H9 (cell line): Measurements from ENCODE around the gene ZNF786. TPM values are rescaled to one million over a fixed set of nuclear protein-coding genes. Genes with fewer than 3 reads are reported as not detected.

Source experiments
- DNase-seq: peaks from one replicate; pipeline ENCODE4 v3.0.0-alpha.2; 2017
- H2AFZ ChIP-seq: one replicate; pipeline ENCODE4 v1.6.1; 2013; ENCODE audit warnings: mild to moderate bottlenecking, low read length, control low read depth, moderate library complexity
- H2AK5ac ChIP-seq: 2 replicates; pipeline ENCODE4 v1.6.1; 2013; ENCODE audit warnings: low read length, control low read depth, mixed read lengths; ENCODE audit not compliant: insufficient read length
- H2BK120ac ChIP-seq: one replicate; pipeline ENCODE4 v1.6.1; 2013; ENCODE audit warnings: low read depth, mild to moderate bottlenecking, low read length, control low read depth, inconsistent platforms; ENCODE audit not compliant: poor library complexity, severe bottlenecking
- H2BK12ac ChIP-seq: 2 replicates; pipeline ENCODE4 v1.6.1; 2013; ENCODE audit warnings: low read length, control low read depth, mixed read lengths, low read depth; ENCODE audit not compliant: insufficient read length
- H2BK15ac ChIP-seq: 2 replicates; pipeline ENCODE4 v1.6.1; 2013; ENCODE audit warnings: low read depth, low read length, control low read depth
- H2BK20ac ChIP-seq: one replicate; pipeline ENCODE4 v1.6.1; 2013; ENCODE audit warnings: low read depth, mild to moderate bottlenecking, low read length, control low read depth, inconsistent platforms; ENCODE audit not compliant: poor library complexity, severe bottlenecking
- H2BK5ac ChIP-seq: 2 replicates; pipeline ENCODE4 v1.6.1; 2013; ENCODE audit warnings: low read length, control low read depth, mixed read lengths; ENCODE audit not compliant: insufficient read length
- H3K14ac ChIP-seq: 2 replicates; pipeline ENCODE4 v1.6.1; 2013; ENCODE audit warnings: low read length, control low read depth; ENCODE audit not compliant: insufficient read depth
- H3K18ac ChIP-seq: 2 replicates; pipeline ENCODE4 v1.6.1; 2013; ENCODE audit warnings: low read depth, mild to moderate bottlenecking, mixed read lengths, low read length, control low read depth; ENCODE audit not compliant: insufficient read length
- H3K23ac ChIP-seq: 2 replicates; pipeline ENCODE4 v1.6.1; 2013; ENCODE audit warnings: low read length, control low read depth, mixed read lengths, low read depth; ENCODE audit not compliant: insufficient read length
- H3K23me2 ChIP-seq: 2 replicates; pipeline ENCODE4 v1.6.1; 2013; ENCODE audit warnings: low read depth, mild to moderate bottlenecking, mixed read lengths, low read length, control low read depth; ENCODE audit not compliant: insufficient read length, poor library complexity, severe bottlenecking
- H3K27ac ChIP-seq: 2 replicates; pipeline ENCODE4 v1.5.1; 2013; ENCODE audit warnings: low read length, control low read depth, mixed read lengths, low read depth; ENCODE audit not compliant: insufficient read length
- H3K27me3 ChIP-seq: 2 replicates; pipeline ENCODE4 v1.6.1; 2013; ENCODE audit warnings: low read length, control low read depth, inconsistent platforms; ENCODE audit not compliant: insufficient read depth
- H3K4ac ChIP-seq: 2 replicates; pipeline ENCODE4 v1.6.1; 2013; ENCODE audit warnings: low read depth, mild to moderate bottlenecking, control low read depth, inconsistent platforms, low read length, moderate library complexity
- H3K4me1 ChIP-seq: 2 replicates; pipeline ENCODE4 v1.6.1; 2013; ENCODE audit warnings: low read length, control low read depth, inconsistent platforms; ENCODE audit not compliant: insufficient read depth
- H3K4me2 ChIP-seq: 2 replicates; pipeline ENCODE4 v1.6.1; 2013; ENCODE audit warnings: low read length, control low read depth, mixed read lengths; ENCODE audit not compliant: insufficient read length, insufficient read depth
- H3K56ac ChIP-seq: 2 replicates; pipeline ENCODE4 v1.6.1; 2013; ENCODE audit warnings: low read depth, mild to moderate bottlenecking, mixed read lengths, low read length, control low read depth; ENCODE audit not compliant: insufficient read length
- H3K79me1 ChIP-seq: 2 replicates; pipeline ENCODE4 v1.6.1; 2013; ENCODE audit warnings: low read depth, mild to moderate bottlenecking, moderate library complexity, low read length, control low read depth, inconsistent platforms; ENCODE audit not compliant: insufficient read depth, poor library complexity, severe bottlenecking
- H3K79me2 ChIP-seq: 2 replicates; pipeline ENCODE4 v1.6.1; 2013; ENCODE audit warnings: low read length, control low read depth, inconsistent platforms; ENCODE audit not compliant: insufficient read depth
- H3K9ac ChIP-seq: 2 replicates; pipeline ENCODE4 v1.6.1; 2013; ENCODE audit warnings: low read length, control low read depth, mixed read lengths; ENCODE audit not compliant: insufficient read length; ENCODE audit errors: extremely low read depth
- H3K9me3 ChIP-seq: one replicate; pipeline ENCODE4 v1.6.1; 2013; ENCODE audit warnings: low read depth, low read length, inconsistent platforms; ENCODE audit not compliant: control insufficient read depth
- H3T11ph ChIP-seq: one replicate; pipeline ENCODE4 v1.6.1; 2013; ENCODE audit warnings: mild to moderate bottlenecking, low read length, control low read depth, inconsistent platforms
- H4K20me1 ChIP-seq: one replicate; pipeline ENCODE4 v1.6.1; 2013; ENCODE audit not compliant: control insufficient read depth, insufficient read length, insufficient read depth
- H4K5ac ChIP-seq: 2 replicates; pipeline ENCODE4 v1.6.1; 2013; ENCODE audit warnings: low read depth, mild to moderate bottlenecking, mixed read lengths, low read length, control low read depth; ENCODE audit not compliant: insufficient read length
- H4K8ac ChIP-seq: replicated peaks from 2 replicates; pipeline ENCODE4 v1.6.1; 2013; ENCODE audit warnings: low read length, control low read depth, mixed read lengths, low read depth; ENCODE audit not compliant: insufficient read length
- H4K91ac ChIP-seq: 2 replicates; pipeline ENCODE4 v1.6.1; 2013; ENCODE audit warnings: low read depth, mild to moderate bottlenecking, moderate library complexity, mixed read lengths, low read length, control low read depth; ENCODE audit not compliant: insufficient read length
- H3K27ac Mint-ChIP-seq, 3 experiments: 2 replicates in 2 of 3; 3 replicates in 1 of 3; pipeline ENCODE4 v1.8.0; 2020 to 2021; ENCODE audit warnings: mixed read lengths in 3 of 3, mild to moderate bottlenecking in 1 of 3, moderate library complexity in 1 of 3
- H3K27me3 Mint-ChIP-seq: 2 replicates; pipeline ENCODE4 v1.8.0; 2021; ENCODE audit warnings: low read depth, mild to moderate bottlenecking, moderate library complexity, mixed read lengths
- H3K36me3 Mint-ChIP-seq, 3 experiments: 2 replicates in 2 of 3; 3 replicates in 1 of 3; pipeline ENCODE4 v1.8.0; 2020 to 2021; ENCODE audit warnings: low read depth in 3 of 3, mixed read lengths in 3 of 3; ENCODE audit not compliant: insufficient read depth in 1 of 3
- H3K4me1 Mint-ChIP-seq, 2 experiments: 2 replicates each; pipeline ENCODE4 v1.8.0; 2020; ENCODE audit warnings: mixed read lengths in 2 of 2
- H3K4me3 Mint-ChIP-seq, 2 experiments: 2 replicates in 1 of 2; 3 replicates in 1 of 2; pipeline ENCODE4 v1.8.0; 2020 to 2021; ENCODE audit warnings: mild to moderate bottlenecking in 2 of 2, mixed read lengths in 2 of 2, moderate library complexity in 1 of 2
- H3K9me3 Mint-ChIP-seq, 2 experiments: 2 replicates in 1 of 2; 3 replicates in 1 of 2; pipeline ENCODE4 v1.8.0; 2020; ENCODE audit warnings: mild to moderate bottlenecking in 2 of 2, mixed read lengths in 2 of 2, moderate library complexity in 1 of 2
- CTCF ChIP-seq: fragments of 200-600 bp; sonication (generic); conservative IDR thresholded peaks from 3 replicates; pipeline ENCODE4 v1.8.0; 2021; ENCODE audit warnings: antibody characterized with exemption, mild to moderate bottlenecking
- WGBS: extraction: QIAGEN DNeasy Blood & Tissue Kit; methylation state at CpG from one replicate; pipeline ENCODE4 v1.1.7; 2013; ENCODE audit warnings: missing lambda C conversion rate, low lambda C conversion rate, mixed read lengths; ENCODE audit not compliant: insufficient read length; ENCODE audit errors: extremely low coverage; 5-methylcytosine and 5-hydroxymethylcytosine counted together
- total RNA-seq: library from RNA; stranded (reverse); gene quantifications from 2 replicates; pipeline ENCODE4 v1.2.1, GENCODE V29; 2021

ZNF786 gene
- total RNA-seq, 1 experiment from 2014 or later: 25.1 TPM

DNA sequence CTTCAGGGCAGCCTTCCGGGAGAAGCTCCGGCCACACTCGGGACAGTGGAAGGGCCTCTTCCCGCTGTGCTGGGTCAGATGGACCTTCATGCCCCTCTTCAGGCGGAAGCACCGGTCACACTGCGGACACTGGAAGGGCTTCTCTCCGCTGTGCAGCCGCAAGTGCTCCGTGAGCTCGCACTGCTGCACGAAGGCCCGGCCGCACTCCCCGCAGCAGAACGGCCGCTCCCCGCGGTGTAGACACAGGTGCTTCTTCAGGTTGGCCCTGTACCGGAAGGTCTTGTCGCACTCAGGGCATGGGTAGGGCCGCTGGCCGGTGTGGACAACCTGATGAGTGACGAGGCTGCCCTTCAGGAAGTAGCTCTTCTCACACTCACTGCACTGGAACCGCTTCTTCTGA, 14.2 kb upstream of the ZNF786 start:
- no CpG with 5 or more reads among the region's 25 CpGs for WGBS
- no peaks in the 10 kb centered on the region for H3K4me1 ChIP-seq
- H3K27me3 Mint-ChIP-seq: no peaks in the 10 kb centered on the region
- H4K8ac ChIP-seq: no peak overlapping the region
- H3K9me3 Mint-ChIP-seq: no peaks in the 10 kb centered on the region; a peak in 1 of 5 replicates
- no peak overlapping the region for H2BK5ac ChIP-seq
- H3K4me3 Mint-ChIP-seq: no peak overlapping the region
- no peak overlapping the region for H2AFZ ChIP-seq
- no peak overlapping the region for H2AK5ac ChIP-seq
- H3K4me2 ChIP-seq: no peak overlapping the region
- peaks cover 0 to 2% of the 10 kb centered on the region in 2 experiments; a peak in 1 of 4 replicates for H3K4me1 Mint-ChIP-seq
- no peak for DNase-seq
- no peak overlapping the region for H3K27ac Mint-ChIP-seq
- H3K4ac ChIP-seq: no peak overlapping the region
- no peak overlapping the region for H3K9ac ChIP-seq
- H3K14ac ChIP-seq: no peak overlapping the region
- H2BK15ac ChIP-seq: no peak overlapping the region
- H3K79me2 ChIP-seq: no peaks in the 10 kb centered on the region
- H3K23me2 ChIP-seq: no peaks in the 10 kb centered on the region
- no peak overlapping the region for H3K18ac ChIP-seq
- no peak overlapping the region for H2BK20ac ChIP-seq
- no peak overlapping the region for H4K5ac ChIP-seq
- H3K9me3 ChIP-seq: no peaks in the 10 kb centered on the region
- no peak overlapping the region for H3K27ac ChIP-seq
- no peak overlapping the region for H4K91ac ChIP-seq
- TF ChIP-seq CTCF: no peak
- H2BK120ac ChIP-seq: no peak overlapping the region
- no peak overlapping the region for H3K56ac ChIP-seq
- H3K36me3 Mint-ChIP-seq: peaks cover 8 to 14% (median 11%) of the 10 kb centered on the region in 3 experiments; a peak in 6 of 7 replicates
- H3K79me1 ChIP-seq: no peaks in the 10 kb centered on the region
- H3K23ac ChIP-seq: no peak overlapping the region
- no peak overlapping the region for H2BK12ac ChIP-seq
- no peaks in the 10 kb centered on the region for H3K27me3 ChIP-seq
- H4K20me1 ChIP-seq: no peaks in the 10 kb centered on the region
- H3T11ph ChIP-seq: no peak overlapping the region
